ENCODE results near the gene NSMCE4A. TPM values are rescaled to one million over a fixed set of nuclear protein-coding genes. Genes with fewer than 3 reads are reported as not detected.
"Not testable (repeated sequence)": the region's sequence is repeated elsewhere in the genome, so short reads cannot be mapped to it uniquely, and the experiment has no call there.

Gene NSMCE4A
- total RNA-seq, 1 experiment from 2014 or later, result 62.4 TPM

- no peak for DNase-seq (ENCODE audit: low spot score)
Observed at GRCh38 chr10:121988361-121989324, 13.6 kb upstream of the NSMCE4A start, which contains the start of gene TACC2. Gene TACC2 (plus strand): TSS chr10:121989163. CDS start chr10:122021982, 32,819 bp downstream.

DNA sequence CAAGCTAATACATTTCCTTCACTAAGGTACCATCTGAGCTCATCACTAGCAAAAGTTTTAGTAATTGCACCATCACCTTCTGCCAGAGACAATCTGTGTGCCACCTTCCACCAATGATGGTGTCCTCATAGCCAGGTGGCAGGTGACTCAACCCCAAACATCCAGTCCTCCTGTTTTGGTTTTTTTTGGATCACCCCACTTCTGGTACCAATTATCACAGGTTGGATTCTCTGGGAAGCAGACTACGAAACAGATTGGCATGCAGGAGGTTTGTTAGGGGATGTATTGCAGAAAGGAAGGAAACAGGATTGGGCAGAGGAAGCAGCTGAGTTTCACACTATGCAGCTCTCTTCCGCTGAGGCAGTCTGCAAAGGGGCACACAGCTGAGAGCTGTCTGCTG lies 9.4 kb upstream of the NSMCE4A start:
- no peak for DNase-seq (ENCODE audit: low spot score)

GRCh38 chr10:121983852-121984251 lies 8.8 kb upstream of the NSMCE4A start:
- no peak for DNase-seq (ENCODE audit: low spot score)

- DNase-seq (ENCODE audit: low spot score), result no peak
Observed at GRCh38 chr10:121981346-121981745, 6.3 kb upstream of the NSMCE4A start.

DNA sequence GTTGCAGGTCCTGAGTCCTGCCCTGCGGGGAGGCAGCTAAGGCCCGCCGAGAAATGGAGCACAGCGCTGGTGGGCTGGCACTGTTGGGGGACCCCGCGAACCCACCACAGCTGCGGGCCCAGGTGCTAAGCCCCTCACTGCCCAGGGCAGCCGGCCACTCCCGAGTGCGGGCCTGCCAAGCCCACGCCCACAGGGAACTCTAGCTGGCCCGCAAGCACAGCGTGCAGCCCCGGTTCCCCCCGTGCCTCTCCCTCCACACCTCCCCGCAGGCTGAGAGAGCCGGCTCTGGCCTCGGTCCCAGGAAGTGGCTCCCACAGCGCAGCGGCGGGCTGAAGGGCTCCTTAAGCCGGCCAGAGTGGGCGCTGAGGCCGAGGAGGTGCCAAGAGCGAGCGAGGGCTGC lies 3.5 kb upstream of the NSMCE4A start:
- DNase-seq (ENCODE audit: low spot score), result no peak

- DNase-seq (ENCODE audit: low spot score), result no peak
Observed at GRCh38 chr10:121976607-121977006, 1.6 kb upstream of the NSMCE4A start.

DNA sequence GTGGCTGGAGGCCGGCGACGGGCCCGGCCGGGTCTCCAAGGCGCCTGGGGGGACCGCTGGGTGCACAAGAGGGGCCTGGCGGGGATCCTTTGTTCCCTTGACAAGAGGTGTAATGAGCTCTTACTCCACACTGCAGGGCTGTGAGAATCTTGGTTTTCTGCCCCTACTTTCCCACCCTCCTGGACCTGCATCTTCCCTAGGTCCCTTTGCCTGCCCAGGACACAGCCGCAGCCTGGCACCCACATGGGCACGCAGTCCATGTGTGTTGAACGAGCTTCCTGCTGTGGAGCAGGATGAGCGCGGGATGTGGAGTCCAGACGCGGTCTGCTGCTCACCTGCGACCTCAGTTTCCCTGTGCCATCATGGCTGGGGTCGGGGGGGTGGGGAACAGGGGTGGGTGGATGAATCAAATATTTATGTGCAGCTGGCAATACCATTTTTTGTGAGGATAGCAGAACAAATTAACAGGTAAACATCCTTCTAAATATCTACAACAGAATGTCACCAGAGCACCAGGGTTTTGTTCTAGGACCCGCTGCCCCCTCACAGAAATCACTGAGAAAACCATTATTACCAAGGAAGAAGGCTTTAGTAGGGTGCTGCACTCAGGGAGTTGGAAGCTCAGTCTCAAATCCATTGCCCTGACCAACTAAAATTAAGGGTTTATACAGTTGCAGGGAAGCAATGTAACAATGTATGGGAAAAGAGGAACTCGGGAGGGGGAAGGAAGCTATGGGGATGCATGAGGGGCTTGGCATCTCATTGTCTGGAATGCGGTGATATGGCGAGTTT lies 474 bp upstream of the NSMCE4A start:
- no peak for DNase-seq (ENCODE audit: low spot score)

- DNase-seq (ENCODE audit: low spot score), result no peak
Observed at GRCh38 chr10:121974019-121974534, 940 bp downstream of the NSMCE4A start.

- not testable (repeated sequence) for DNase-seq (ENCODE audit: low spot score)
Observed at GRCh38 chr10:121969086-121969485, 5.9 kb downstream of the NSMCE4A start.

- no peak for DNase-seq (ENCODE audit: low spot score)
Observed at GRCh38 chr10:121965996-121966395, 9.0 kb downstream of the NSMCE4A start.

DNA sequence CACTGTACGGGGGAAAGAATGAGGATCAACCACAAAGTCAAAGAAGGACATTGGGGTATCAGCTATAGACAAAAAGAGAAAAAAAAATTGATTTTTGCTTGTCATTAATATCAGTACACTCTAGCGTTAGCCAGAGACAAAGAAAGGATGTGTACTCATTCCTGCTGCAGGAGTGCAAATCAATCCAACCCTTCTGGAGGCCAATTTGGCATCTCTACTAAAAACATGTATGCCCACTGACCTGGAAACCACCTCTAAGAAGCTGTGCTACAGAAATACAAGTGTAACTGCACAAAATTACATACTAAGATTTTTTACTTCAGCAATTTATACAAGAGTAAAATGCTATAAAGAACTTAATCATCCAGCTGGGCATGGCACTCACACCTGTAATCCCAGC lies 13.6 kb downstream of the NSMCE4A start:
- no peak for DNase-seq (ENCODE audit: low spot score)

DNA sequence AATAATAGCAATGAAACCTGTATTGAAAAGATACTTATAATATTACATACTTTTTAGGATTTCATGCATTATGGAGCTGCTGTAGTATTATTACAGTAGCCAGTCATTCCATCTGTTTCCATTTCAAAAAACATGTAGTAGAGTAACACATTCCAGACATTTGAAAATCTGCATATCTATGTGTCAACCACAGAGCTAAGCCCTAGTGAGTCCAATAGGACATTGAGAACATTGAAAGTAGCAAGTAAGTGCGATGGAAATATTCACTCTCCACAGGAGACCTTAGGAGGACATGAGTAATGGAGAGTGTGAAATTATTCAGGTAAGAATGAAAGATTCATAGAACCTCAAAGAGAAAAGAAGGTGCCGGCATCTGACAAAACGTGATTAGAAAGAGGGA lies 15.3 kb downstream of the NSMCE4A start:
- DNase-seq (ENCODE audit: low spot score), result no peak

DNA sequence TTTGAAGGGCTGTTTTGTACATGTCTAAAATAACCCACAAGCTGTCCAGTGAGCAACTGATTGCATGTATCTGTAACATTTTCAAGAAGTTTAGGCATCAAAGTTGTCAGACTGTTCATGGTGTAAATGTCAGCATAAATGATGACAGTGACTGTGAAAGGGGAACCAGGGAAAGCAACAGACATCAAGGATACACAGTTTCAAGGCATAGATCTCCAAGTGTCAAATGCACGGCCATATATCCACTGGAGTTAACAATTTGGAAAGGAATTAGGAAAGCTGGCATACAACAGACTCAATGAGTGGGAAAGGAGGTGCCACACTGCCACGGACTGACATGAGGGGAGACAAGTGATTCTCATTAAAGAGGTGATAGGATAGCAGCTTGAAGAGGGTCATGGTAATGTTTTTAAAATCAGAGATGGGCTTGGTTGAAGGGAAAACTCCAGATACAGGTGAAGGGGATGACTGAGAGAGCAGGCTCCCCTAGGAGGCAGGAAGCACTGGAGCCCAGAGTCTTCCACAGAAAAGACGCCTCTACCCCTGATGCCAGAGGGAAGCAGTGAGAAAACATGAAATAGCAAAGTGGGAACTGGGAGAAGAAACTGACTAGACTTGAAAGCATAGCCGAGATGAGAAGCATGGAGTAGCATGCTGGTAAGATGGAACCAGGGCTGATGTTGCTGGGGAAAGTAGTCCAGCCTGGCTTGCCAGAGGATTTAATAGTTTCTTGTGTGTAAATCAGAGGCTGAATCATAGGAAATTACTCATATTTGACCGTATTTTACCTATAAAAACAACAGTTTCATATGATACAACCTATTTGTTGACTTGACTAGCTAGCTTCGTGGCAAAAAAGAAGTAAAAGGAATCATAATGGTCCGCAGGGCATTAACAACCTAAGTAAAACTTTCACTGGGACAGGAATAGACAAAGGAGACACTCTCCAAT lies 18.6 kb downstream of the NSMCE4A start:
- DNase-seq (ENCODE audit: low spot score), result no peak

GRCh38 chr10:121952226-121952625 lies 22.8 kb downstream of the NSMCE4A start:
- DNase-seq (ENCODE audit: low spot score), result peak; percentile 65

- no peak for DNase-seq (ENCODE audit: low spot score)
Observed at GRCh38 chr10:121949451-121949850, 25.6 kb downstream of the NSMCE4A start.

DNA sequence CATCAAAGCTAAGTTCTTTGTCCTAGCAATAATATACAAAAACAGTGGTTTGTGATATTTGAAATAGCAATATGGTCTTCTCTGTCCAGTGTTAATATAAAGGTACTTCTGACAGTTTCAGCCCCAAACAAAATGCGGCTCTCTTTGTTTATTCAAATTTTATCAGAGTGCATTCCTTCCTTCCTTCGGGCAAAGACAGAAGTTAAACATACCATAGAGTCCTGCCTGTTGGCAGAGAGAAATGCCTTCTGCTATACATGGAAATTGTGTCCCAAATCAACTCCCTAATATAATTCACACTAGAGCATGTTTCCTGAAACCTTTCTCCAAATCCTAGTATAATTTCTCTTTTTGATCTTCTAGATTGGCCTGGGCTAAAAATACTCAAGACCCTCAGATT lies 26.0 kb downstream of the NSMCE4A start:
- no peak for DNase-seq (ENCODE audit: low spot score)

DNA sequence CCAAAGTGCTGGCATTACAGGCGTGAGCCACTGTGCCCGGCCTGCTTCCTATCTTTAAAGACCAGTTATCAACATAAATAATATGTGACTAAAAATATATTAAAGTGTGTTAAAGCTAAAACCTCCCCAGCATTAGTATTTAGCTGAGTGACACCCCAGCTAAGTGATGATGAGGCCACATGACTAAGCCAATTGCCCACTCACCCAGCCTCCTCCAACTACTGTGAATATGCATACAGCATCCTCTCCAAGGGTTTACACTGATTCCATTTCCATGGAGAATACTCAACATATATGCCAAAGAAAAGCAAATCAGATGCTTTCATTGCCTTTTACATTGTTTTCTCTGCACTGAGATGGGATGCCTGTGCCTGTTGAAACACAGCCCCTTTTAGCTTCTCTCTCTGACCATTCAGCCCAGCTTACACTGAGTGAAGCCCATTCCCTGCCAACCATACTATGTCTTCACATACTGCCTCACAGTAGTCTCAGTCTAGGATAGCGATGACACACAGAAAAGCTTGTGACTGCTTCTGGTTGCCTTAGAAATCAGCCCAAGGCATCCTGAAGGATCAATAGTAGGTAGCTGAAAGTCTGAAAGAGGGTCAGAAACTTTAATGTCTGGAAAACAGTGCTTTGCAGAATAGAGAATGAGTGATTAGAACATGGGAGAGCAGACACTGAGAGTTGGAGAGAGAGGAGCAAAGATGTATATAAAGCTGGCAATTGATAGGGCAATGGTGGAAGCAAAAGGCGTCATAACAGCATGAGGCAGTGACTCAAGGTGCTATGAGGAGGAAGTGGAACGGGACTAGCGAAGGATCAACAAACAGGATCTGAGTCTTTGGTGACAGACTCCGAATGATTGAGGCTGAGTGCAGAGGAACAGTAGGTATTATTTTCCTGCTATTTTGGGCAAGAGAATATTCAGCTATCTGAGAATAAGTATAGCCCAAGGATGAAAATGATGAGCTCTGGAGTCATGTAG lies 27.4 kb downstream of the NSMCE4A start:
- no peak for DNase-seq (ENCODE audit: low spot score)

DNA sequence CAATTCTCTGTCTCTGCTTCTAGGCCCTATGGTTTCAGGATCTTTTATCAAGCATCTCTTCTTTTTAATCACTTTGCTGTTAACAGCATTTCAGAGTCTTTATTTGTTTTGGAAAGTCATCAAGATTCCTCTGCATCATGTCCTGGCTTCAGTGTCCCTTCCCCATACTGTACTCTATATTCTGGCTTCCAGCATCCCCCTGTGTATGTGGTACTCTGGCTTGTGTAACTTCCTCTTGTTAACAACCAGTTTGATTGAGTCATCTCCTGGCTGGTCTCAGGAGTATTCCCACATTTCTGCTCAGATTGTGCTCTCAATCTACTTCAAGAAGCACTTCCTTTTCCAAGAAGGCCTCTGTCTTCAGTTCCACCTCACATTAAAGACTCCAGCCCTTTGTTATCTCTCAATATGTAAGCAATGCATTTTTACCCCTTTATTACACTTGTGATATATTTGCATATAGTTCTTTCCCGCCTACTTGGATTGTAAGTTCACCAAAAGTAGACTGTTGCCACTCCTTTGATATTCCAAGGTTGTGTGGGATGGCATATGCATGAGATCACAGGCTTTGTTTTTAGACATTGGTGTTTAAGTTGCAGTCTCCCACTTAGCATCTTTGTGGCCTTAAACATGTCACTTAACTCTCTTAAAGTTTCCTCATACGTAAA lies 32.1 kb downstream of the NSMCE4A start:
- peak; percentile 51 for DNase-seq (ENCODE audit: low spot score)

DNA sequence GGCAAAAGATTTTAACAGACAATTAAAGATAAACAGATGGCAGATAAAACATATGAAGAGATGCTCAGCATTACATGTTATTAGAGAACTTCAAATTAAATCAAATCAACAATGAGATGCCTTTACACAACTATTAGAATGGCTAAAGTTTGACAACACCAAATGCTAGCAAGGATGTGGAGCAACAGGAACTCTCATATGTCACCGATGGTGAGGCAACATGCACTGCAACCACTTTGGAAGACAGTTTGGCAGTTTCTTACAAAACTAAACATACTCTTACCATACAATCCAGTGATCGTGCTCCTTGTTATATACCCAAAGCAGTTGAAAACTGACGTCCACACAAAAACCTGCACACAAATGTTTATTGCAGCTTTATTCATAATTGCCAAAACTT lies 33.5 kb downstream of the NSMCE4A start:
- DNase-seq (ENCODE audit: low spot score), result no peak
